Large intestine (tissue), 3 donors: ENCODE measurements around the gene OR1N2. TPM values are rescaled to one million over a fixed set of nuclear protein-coding genes. Genes with fewer than 3 reads are reported as not detected.
"Not testable (repeated sequence)": the region's sequence is repeated elsewhere in the genome, so short reads cannot be mapped to it uniquely, and the experiment has no call there.

Experiments used
- DNase-seq, 2 donors: peaks; one replicate each; pipeline versions ENCODE4 v3.0.0 to v3.0.0-alpha.2; 2013
- H3K27ac ChIP-seq: one replicate; pipeline ENCODE4 v1.5.1; 2013; ENCODE audit warnings: low read length
- H3K27me3 ChIP-seq: 2 replicates; pipeline ENCODE4 v1.6.1; 2013; ENCODE audit warnings: low read length; ENCODE audit not compliant: control insufficient read depth, insufficient read depth
- H3K36me3 ChIP-seq: 2 replicates; pipeline ENCODE4 v1.6.1; 2013; ENCODE audit warnings: low read length; ENCODE audit not compliant: control insufficient read depth, insufficient read depth
- H3K4me1 ChIP-seq: one replicate; pipeline ENCODE4 v1.6.1; 2013; ENCODE audit warnings: low read length; ENCODE audit not compliant: control insufficient read depth, insufficient read depth
- H3K4me3 ChIP-seq: one replicate; pipeline ENCODE4 v1.5.1; 2013; ENCODE audit warnings: low read length
- H3K9me3 ChIP-seq: one replicate; pipeline ENCODE4 v1.6.1; 2013; ENCODE audit warnings: mild to moderate bottlenecking, low read depth, low read length, moderate library complexity; ENCODE audit not compliant: control insufficient read depth
- WGBS: methylation state at CpG from one replicate; pipeline ENCODE4 v1.1.5; 2013; ENCODE audit warnings: low lambda C conversion rate; ENCODE audit not compliant: insufficient coverage; 5-methylcytosine and 5-hydroxymethylcytosine counted together
- polyA plus RNA-seq: library from polyadenylated mRNA; unstranded; fragments of 120-200 nt; gene quantifications from one replicate; pipeline ENCODE4 v1.2.1, GENCODE V29; 2013

The OR1N2 gene
- polyA plus RNA-seq, 1 donor: not detected

- H3K36me3 ChIP-seq, H3K9me3 ChIP-seq, H3K4me3 ChIP-seq, H3K27me3 ChIP-seq, DNase-seq, H3K4me1 ChIP-seq, H3K27ac ChIP-seq: not testable (repeated sequence)
- 90% methylated on average over 2 of the region's 7 CpGs for WGBS
Measured at GRCh38 chr9:122537066-122537465, 15.8 kb upstream of the OR1N2 start.

GRCh38 chr9:122538757-122539156, 14.2 kb upstream of the OR1N2 start:
- H3K27me3 ChIP-seq: no peaks in the 10 kb centered on the region
- H3K27ac ChIP-seq: no peak overlapping the region
- H3K4me3 ChIP-seq: no peak overlapping the region
- no peaks in the 10 kb centered on the region for H3K4me1 ChIP-seq
- no peaks in the 10 kb centered on the region for H3K9me3 ChIP-seq
- H3K36me3 ChIP-seq: no peaks in the 10 kb centered on the region
- no peak for DNase-seq
- WGBS: 100% methylated on average over 1 of the region's 2 CpGs

- H3K4me3 ChIP-seq: no peak overlapping the region
- WGBS: 80% methylated on average over 1 of the region's 8 CpGs
Measured at GRCh38 chr9:122546196-122546595, 6.7 kb upstream of the OR1N2 start.

GRCh38 chr9:122551371-122551770, 1.5 kb upstream of the OR1N2 start:
- H3K36me3 ChIP-seq: no peaks in the 10 kb centered on the region
- H3K4me1 ChIP-seq: no peaks in the 10 kb centered on the region
- H3K9me3 ChIP-seq: no peaks in the 10 kb centered on the region
- H3K27me3 ChIP-seq: peaks cover 6% of the 10 kb centered on the region
- no peak overlapping the region for H3K27ac ChIP-seq
- DNase-seq: no peak
- WGBS: no CpG with 5 or more reads among the region's 5 CpGs
- H3K4me3 ChIP-seq: no peak overlapping the region

More at GRCh38 chr9:122546196-122546595, 6.7 kb upstream of the OR1N2 start:
- Histone ChIP-seq H3K9me3 (no peaks in the 10 kb centered on the region), H3K27ac (no peak overlapping the region), H3K4me1 (no peaks in the 10 kb centered on the region), H3K27me3 (no peaks in the 10 kb centered on the region), H3K36me3 (no peaks in the 10 kb centered on the region)
- DNase-seq: no peak

GRCh38 chr9:122561446-122561845, 8.5 kb downstream of the OR1N2 start:
- no peak overlapping the region for H3K4me3 ChIP-seq
- H3K36me3 ChIP-seq: no peaks in the 10 kb centered on the region
- H3K27ac ChIP-seq: no peak overlapping the region
- no peak for DNase-seq
- H3K4me1 ChIP-seq: no peaks in the 10 kb centered on the region
- H3K9me3 ChIP-seq: no peaks in the 10 kb centered on the region
- no peaks in the 10 kb centered on the region for H3K27me3 ChIP-seq
- WGBS: 78% methylated on average over 1 of the region's 4 CpGs

- DNase-seq: peak in 1 of 2 donors; percentile 2
- no CpG with 5 or more reads among the region's 9 CpGs for WGBS
- no peaks in the 10 kb centered on the region for H3K9me3 ChIP-seq
Measured at GRCh38 chr9:122562134-122562760, 9.3 kb downstream of the OR1N2 start.

GRCh38 chr9:122567901-122568300, 15.0 kb downstream of the OR1N2 start:
- WGBS: no CpG with 5 or more reads among the region's 4 CpGs
- H3K4me1 ChIP-seq: no peaks in the 10 kb centered on the region
- DNase-seq: no peak
- no peaks in the 10 kb centered on the region for H3K36me3 ChIP-seq
- H3K27ac ChIP-seq: no peak overlapping the region
- no peaks in the 10 kb centered on the region for H3K27me3 ChIP-seq
- H3K9me3 ChIP-seq: no peaks in the 10 kb centered on the region
- no peak overlapping the region for H3K4me3 ChIP-seq

More at GRCh38 chr9:122562134-122562760, 9.3 kb downstream of the OR1N2 start:
- Histone ChIP-seq H3K4me1 (no peaks in the 10 kb centered on the region), H3K27ac (no peak overlapping the region), H3K27me3 (no peaks in the 10 kb centered on the region), H3K36me3 (no peaks in the 10 kb centered on the region), H3K4me3 (no peak overlapping the region)

GRCh38 chr9:122572456-122572855, 19.5 kb downstream of the OR1N2 start:
- H3K4me1 ChIP-seq: no peaks in the 10 kb centered on the region
- DNase-seq: no peak
- H3K36me3 ChIP-seq: no peaks in the 10 kb centered on the region
- no peaks in the 10 kb centered on the region for H3K9me3 ChIP-seq
- no peaks in the 10 kb centered on the region for H3K27me3 ChIP-seq
- WGBS: 83% methylated on average over 1 of the region's 2 CpGs
- H3K4me3 ChIP-seq: no peak overlapping the region
- no peak overlapping the region for H3K27ac ChIP-seq

GRCh38 chr9:122579874-122580273, 27.0 kb downstream of the OR1N2 start:
- Histone ChIP-seq H3K27me3 (no peaks in the 10 kb centered on the region), H3K4me1 (no peaks in the 10 kb centered on the region), H3K36me3 (no peaks in the 10 kb centered on the region), H3K4me3 (no peak overlapping the region), H3K27ac (no peak overlapping the region), H3K9me3 (no peaks in the 10 kb centered on the region)
- no peak for DNase-seq
- WGBS: 57% methylated on average over 1 of the region's 5 CpGs

- Histone ChIP-seq H3K4me3 (no peak overlapping the region), H3K4me1 (no peaks in the 10 kb centered on the region), H3K9me3 (no peaks in the 10 kb centered on the region), H3K27ac (no peak overlapping the region), H3K36me3 (no peaks in the 10 kb centered on the region), H3K27me3 (no peaks in the 10 kb centered on the region)
- DNase-seq: no peak
- no CpG with 5 or more reads among the region's 3 CpGs for WGBS
Measured at GRCh38 chr9:122580360-122580759, 27.4 kb downstream of the OR1N2 start.

GRCh38 chr9:122583284-122583683, 30.4 kb downstream of the OR1N2 start, which contains the start of gene OR1L8:
OR1L8 (minus strand) TSS chr9:122583384; CDS start chr9:122568477, 14,907 bp downstream.
- not testable (repeated sequence) for DNase-seq, H3K4me1 ChIP-seq, H3K4me3 ChIP-seq, H3K27me3 ChIP-seq, H3K27ac ChIP-seq, H3K36me3 ChIP-seq, H3K9me3 ChIP-seq
- WGBS: 80% methylated on average over 1 of the region's 8 CpGs
